A549 (cell line): ENCODE measurements around the gene MAP3K4. TPM values are rescaled to one million over a fixed set of nuclear protein-coding genes. Genes with fewer than 3 reads are reported as not detected.

Experiments
- ATAC-seq, 2 experiments: fragments of 200-7000 bp in 1 of 2; fragments of >200 bp in 1 of 2; cut with Nextera tagmentation in 1 of 2; cut with Tn5 transposase in 1 of 2; 3 replicates each; pipeline versions ENCODE4 v1.8.0 to v1.9.1; 2018 to 2020; ENCODE audit warnings: mild to moderate bottlenecking in 1 of 2, moderate library complexity in 1 of 2
- CTCF ChIA-PET: fragments of 300-600 bp; sonication (Branson Sonifier 250); formaldehyde crosslinking; extraction: SDS; loops from one replicate; lab custom pipeline; 2021; ENCODE audit warnings: antibody characterized with exemption, inconsistent platforms; lab: Yijun Ruan, JAX
- POLR2A ChIA-PET: fragments of 350-600 bp; formaldehyde crosslinking; extraction: SDS; loops from one replicate; lab custom pipeline; 2021; ENCODE audit warnings: antibody characterized with exemption, inconsistent platforms; lab: Yijun Ruan, JAX
- DNase-seq, 2 experiments: peaks; one replicate each; pipeline versions ENCODE4 v3.0.0 to v3.0.0-alpha.2; 2011 to 2016; ENCODE audit warnings: low read depth in 1 of 2, low spot score in 1 of 2
- FAIRE-seq: peaks from 2 replicates; lab custom pipeline; 2011; peaks lifted over from hg19 to GRCh38; lab: Jason Lieb, UNC
- H3K27ac ChIP-seq, 2 experiments: fragments of >200 bp; sonication (Bioruptor Twin); formaldehyde crosslinking; 3 replicates each; pipeline ENCODE4 v1.5.1; 2016 to 2017
- H3K4me1 ChIP-seq: fragments of >200 bp; sonication (Bioruptor Twin); formaldehyde crosslinking; 3 replicates; pipeline ENCODE4 v1.6.1; 2016
- H3K4me2 ChIP-seq: fragments of >200 bp; sonication (Bioruptor Twin); formaldehyde crosslinking; 3 replicates; pipeline ENCODE4 v1.6.1; 2016
- H3K4me3 ChIP-seq: fragments of >200 bp; sonication (Bioruptor Twin); formaldehyde crosslinking; 3 replicates; pipeline ENCODE4 v1.5.1; 2016
- H3K9me3 ChIP-seq: fragments of >200 bp; sonication (Bioruptor Twin); formaldehyde crosslinking; 3 replicates; pipeline ENCODE4 v1.6.1; 2016
- CHD4 ChIP-seq: fragments of 200-600 bp; sonication (generic); IDR thresholded peaks from 2 replicates; pipeline ENCODE4 v1.6.1; 2016; ENCODE audit warnings: antibody characterized with exemption, mild to moderate bottlenecking, borderline replicate concordance
- EHF ChIP-seq: fragments of 250-450 bp; sonication (Bioruptor Pico); IDR thresholded peaks from 2 replicates; pipeline ENCODE4 v1.5.0; 2020; ENCODE audit warnings: mild to moderate bottlenecking
- EHMT2 ChIP-seq: fragments of 200-600 bp; sonication (generic); IDR thresholded peaks from 2 replicates; pipeline ENCODE4 v1.6.1; 2016; ENCODE audit warnings: antibody characterized with exemption, low read depth, mild to moderate bottlenecking, moderate library complexity
- ESRRA ChIP-seq: fragments of 150-350 bp; IDR thresholded peaks from 2 replicates; pipeline ENCODE4 v1.6.1; 2014; ENCODE audit warnings: mild to moderate bottlenecking, low read length, borderline replicate concordance
- JUN ChIP-seq, 2 experiments: fragments of >200 bp; sonication (Bioruptor Twin); formaldehyde crosslinking; IDR thresholded peaks; 2 replicates in 1 of 2; 3 replicates in 1 of 2; pipeline ENCODE4 v1.6.1; 2016 to 2017
- JUNB ChIP-seq: fragments of >200 bp; sonication (Bioruptor Twin); formaldehyde crosslinking; IDR thresholded peaks from 2 replicates; pipeline ENCODE4 v1.6.1; 2016
- KDM1A ChIP-seq: fragments of 200-600 bp; sonication (generic); IDR thresholded peaks from 2 replicates; pipeline ENCODE4 v1.6.1; 2016; ENCODE audit warnings: low read depth, mild to moderate bottlenecking
- MAX ChIP-seq: IDR thresholded peaks from 2 replicates; pipeline ENCODE4 v1.6.1; 2012
- SMC3 ChIP-seq: fragments of >200 bp; sonication (Bioruptor Twin); formaldehyde crosslinking; IDR thresholded peaks from 3 replicates; pipeline ENCODE4 v1.6.1; 2018; ENCODE audit warnings: inconsistent platforms
- TP53 ChIP-seq: fragments of 250-450 bp; sonication (Bioruptor Pico); IDR thresholded peaks from 2 replicates; pipeline ENCODE4 v1.5.0; 2021; ENCODE audit warnings: mild to moderate bottlenecking, moderate library complexity
- ZFP36 ChIP-seq: fragments of 450-650 bp; IDR thresholded peaks from 2 replicates; pipeline ENCODE4 v1.6.1; 2014; ENCODE audit warnings: borderline replicate concordance; ENCODE audit not compliant: partially characterized antibody
- ZNF302 ChIP-seq: fragments of 250-450 bp; sonication (Bioruptor Pico); IDR thresholded peaks from 2 replicates; pipeline ENCODE4 v1.9.0; 2021; ENCODE audit warnings: inconsistent platforms, mild to moderate bottlenecking, moderate library complexity
- ZSCAN20 ChIP-seq: fragments of 250-450 bp; sonication (Bioruptor Pico); IDR thresholded peaks from 2 replicates; pipeline ENCODE4 v1.8.0; 2022; ENCODE audit warnings: mild to moderate bottlenecking, moderate library complexity
- WGBS: methylation state at CpG from one replicate; pipeline ENCODE4 v1.1.6; 2017; ENCODE audit errors: missing lambda C conversion rate; 5-methylcytosine and 5-hydroxymethylcytosine counted together
- polyA plus RNA-seq, 4 experiments: library from polyadenylated mRNA; depleted of rRNA in 3 of 4; stranded (reverse); fragments of >200 nt; fragmentation: RNase III in 1 of 4; extraction: RNeasy Plus Mini Kit Qiagen cat#74134 plus additional on column Dnase treatment in 1 of 4; gene quantifications; 2 replicates in 3 of 4; 3 replicates in 1 of 4; pipeline ENCODE4 v1.2.3, GENCODE V29; 2011 to 2017
- TF ChIP-seq, protein P1 (sequence below): fragments of >200 bp; sonication (Bioruptor Twin); formaldehyde crosslinking; IDR thresholded peaks from 3 replicates; pipeline ENCODE4 v1.6.1; 2016
- TF ChIP-seq, protein P2 (sequence below): fragments of 250-450 bp; sonication (Bioruptor Pico); IDR thresholded peaks from 2 replicates; pipeline ENCODE4 v1.5.0; 2020; ENCODE audit warnings: low read depth, mild to moderate bottlenecking, moderate library complexity
- TF ChIP-seq, protein P3 (sequence below): fragments of 250-450 bp; sonication (Bioruptor Pico); IDR thresholded peaks from 2 replicates; pipeline ENCODE4 v1.5.0; 2021; ENCODE audit warnings: mild to moderate bottlenecking, moderate library complexity, borderline replicate concordance

MAP3K4 gene
- polyA plus RNA-seq, 2 of the 4 experiments (the other 2 are of a cell fraction): 7.3 to 13.4 TPM

GRCh38 chr6:161066511-161066910 is 74.9 kb downstream of the MAP3K4 start:
- ATAC-seq (no peak), DNase-seq (no peak), FAIRE-seq (no peak)
- ChIA-PET CTCF (no interaction called here), POLR2A (no interaction called here)
- Histone ChIP-seq H3K9me3 (no peaks in the 10 kb centered on the region), H3K4me3 (no peak overlapping the region), H3K4me2 (no peak overlapping the region), H3K27ac (no peak overlapping the region), H3K4me1 (no peaks in the 10 kb centered on the region)
- WGBS: 94% methylated on average over 3 of the region's 3 CpGs
- TF ChIP-seq ZFP36 (no peak), SMC3 (no peak), CHD4 (no peak), EHF (CRISPR knock-in tag) (no peak), ZNF302 (no peak), MAX (no peak), JUN (IDR thresholded peaks at IDR 0.05) (no peak), ZSCAN20 (CRISPR knock-in tag) (no peak), EHMT2 (no peak), KDM1A (no peak)
- TF ChIP-seq, protein P1, sequence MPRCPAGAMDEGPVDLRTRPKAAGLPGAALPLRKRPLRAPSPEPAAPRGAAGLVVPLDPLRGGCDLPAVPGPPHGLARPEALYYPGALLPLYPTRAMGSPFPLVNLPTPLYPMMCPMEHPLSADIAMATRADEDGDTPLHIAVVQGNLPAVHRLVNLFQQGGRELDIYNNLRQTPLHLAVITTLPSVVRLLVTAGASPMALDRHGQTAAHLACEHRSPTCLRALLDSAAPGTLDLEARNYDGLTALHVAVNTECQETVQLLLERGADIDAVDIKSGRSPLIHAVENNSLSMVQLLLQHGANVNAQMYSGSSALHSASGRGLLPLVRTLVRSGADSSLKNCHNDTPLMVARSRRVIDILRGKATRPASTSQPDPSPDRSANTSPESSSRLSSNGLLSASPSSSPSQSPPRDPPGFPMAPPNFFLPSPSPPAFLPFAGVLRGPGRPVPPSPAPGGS: no peak

- WGBS: 83% methylated on average over 3 of the region's 3 CpGs
- no peak for ATAC-seq
- CTCF ChIA-PET: no interaction called here
- H3K27ac ChIP-seq: no peak overlapping the region
- FAIRE-seq: no peak
- H3K4me2 ChIP-seq: no peak overlapping the region
- no peaks in the 10 kb centered on the region for H3K4me1 ChIP-seq
- TF ChIP-seq, protein P2, sequence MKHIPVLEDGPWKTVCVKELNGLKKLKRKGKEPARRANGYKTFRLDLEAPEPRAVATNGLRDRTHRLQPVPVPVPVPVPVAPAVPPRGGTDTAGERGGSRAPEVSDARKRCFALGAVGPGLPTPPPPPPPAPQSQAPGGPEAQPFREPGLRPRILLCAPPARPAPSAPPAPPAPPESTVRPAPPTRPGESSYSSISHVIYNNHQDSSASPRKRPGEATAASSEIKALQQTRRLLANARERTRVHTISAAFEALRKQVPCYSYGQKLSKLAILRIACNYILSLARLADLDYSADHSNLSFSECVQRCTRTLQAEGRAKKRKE: no peak
- TF ChIP-seq, protein P3, sequence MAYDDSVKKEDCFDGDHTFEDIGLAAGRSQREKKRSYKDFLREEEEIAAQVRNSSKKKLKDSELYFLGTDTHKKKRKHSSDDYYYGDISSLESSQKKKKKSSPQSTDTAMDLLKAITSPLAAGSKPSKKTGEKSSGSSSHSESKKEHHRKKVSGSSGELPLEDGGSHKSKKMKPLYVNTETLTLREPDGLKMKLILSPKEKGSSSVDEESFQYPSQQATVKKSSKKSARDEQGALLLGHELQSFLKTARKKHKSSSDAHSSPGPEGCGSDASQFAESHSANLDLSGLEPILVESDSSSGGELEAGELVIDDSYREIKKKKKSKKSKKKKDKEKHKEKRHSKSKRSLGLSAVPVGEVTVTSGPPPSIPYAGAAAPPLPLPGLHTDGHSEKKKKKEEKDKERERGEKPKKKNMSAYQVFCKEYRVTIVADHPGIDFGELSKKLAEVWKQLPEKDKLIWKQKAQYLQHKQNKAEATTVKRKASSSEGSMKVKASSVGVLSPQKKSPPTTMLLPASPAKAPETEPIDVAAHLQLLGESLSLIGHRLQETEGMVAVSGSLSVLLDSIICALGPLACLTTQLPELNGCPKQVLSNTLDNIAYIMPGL: no peak
- no peak for TF ChIP-seq JUNB
- TF ChIP-seq TP53: no peak
- POLR2A ChIA-PET: no interaction called here
- H3K9me3 ChIP-seq: no peaks in the 10 kb centered on the region
- no peak overlapping the region for H3K4me3 ChIP-seq
- DNase-seq: no peak
These were observed 76.2 kb downstream of the MAP3K4 start for GRCh38 chr6:161067749-161068148.

- 81% methylated on average over 3 of the region's 3 CpGs for WGBS
- TF ChIP-seq, protein P3: no peak
- TF ChIP-seq ESRRA (no peak), SMC3 (no peak)
- DNase-seq (no peak), ATAC-seq (no peak), FAIRE-seq (no peak)
- no peaks in the 10 kb centered on the region for H3K4me1 ChIP-seq
- H3K27ac ChIP-seq: no peak overlapping the region
- H3K4me2 ChIP-seq: no peak overlapping the region
- CTCF ChIA-PET: no interaction called here
- no peak overlapping the region for H3K4me3 ChIP-seq
- no peaks in the 10 kb centered on the region for H3K9me3 ChIP-seq
- POLR2A ChIA-PET: no interaction called here
These were observed 76.8 kb downstream of the MAP3K4 start for GRCh38 chr6:161068321-161068741.
